ENCODE results near the gene SH3PXD2B. TPM values are rescaled to one million over a fixed set of nuclear protein-coding genes. Genes with fewer than 3 reads are reported as not detected.

The SH3PXD2B gene
- 0.95 TPM for polyA plus RNA-seq (2012; ENCODE audit: missing spikeins)

GRCh38 chr5:172454358-172455086, at the start of gene SH3PXD2B:
Gene SH3PXD2B, minus strand, starts transcription at chr5:172454525. Its CDS starts 173 bp downstream, at chr5:172454352.
- no peak for FAIRE-seq
- TF ChIP-seq TAF1 (IDR thresholded peaks at IDR 0.05; ENCODE audit: borderline replicate concordance, low read depth, low read length), result no peak
- TF ChIP-seq POLR2AphosphoS5 (IDR thresholded peaks at IDR 0.05; ENCODE audit: low read depth, low read length), result no peak
- TF ChIP-seq POLR2A (IDR thresholded peaks at IDR 0.05; ENCODE audit: low read depth, low read length), result no peak
- DNase-seq (ENCODE audit: insufficient read length), result no peak

DNA sequence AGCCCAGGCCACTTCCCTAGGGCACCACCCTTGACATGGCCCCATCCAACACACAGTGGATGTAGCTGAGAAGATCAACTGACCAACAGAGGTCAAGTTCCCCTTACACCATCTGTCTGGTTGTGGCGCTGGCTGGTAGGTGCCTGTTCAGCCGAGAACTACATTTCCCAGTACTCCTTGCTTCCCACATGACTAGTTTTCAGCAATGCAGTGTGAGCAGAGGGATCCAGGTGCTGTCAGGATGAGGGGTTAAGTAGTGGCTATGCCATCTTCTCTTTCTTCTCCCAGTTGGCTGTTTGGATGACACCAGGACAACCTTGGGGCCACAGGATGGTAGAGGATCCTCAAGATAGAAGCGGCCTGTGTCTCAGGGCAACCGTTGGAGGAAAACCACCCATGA, 48.6 kb upstream of the SH3PXD2B start:
- no peak for TF ChIP-seq TAF1 (IDR thresholded peaks at IDR 0.05; ENCODE audit: borderline replicate concordance, low read depth, low read length)
- TF ChIP-seq POLR2A (IDR thresholded peaks at IDR 0.05; ENCODE audit: low read depth, low read length), result no peak
- no peak for TF ChIP-seq POLR2AphosphoS5 (IDR thresholded peaks at IDR 0.05; ENCODE audit: low read depth, low read length)
- FAIRE-seq (no peak), DNase-seq (ENCODE audit: insufficient read length) (no peak)

DNA sequence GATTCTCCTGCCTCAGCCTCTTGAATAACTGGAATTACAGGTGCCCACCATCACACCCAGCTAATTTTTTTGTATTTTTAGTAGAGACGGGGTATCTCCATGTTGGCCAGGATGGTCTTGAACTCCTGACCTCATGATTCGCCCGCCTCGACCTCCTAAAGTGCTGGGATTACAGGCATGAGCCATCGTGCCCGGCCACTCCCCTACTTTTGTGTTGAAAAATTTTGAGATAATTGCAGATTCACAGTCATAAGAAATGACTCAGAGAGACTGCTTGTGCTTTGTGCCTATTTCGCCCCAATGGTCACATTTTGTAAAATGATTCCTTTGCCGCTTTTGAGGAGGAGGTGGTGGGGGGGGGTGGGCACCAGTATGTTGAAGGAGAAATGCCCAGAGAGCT, 48.1 kb upstream of the SH3PXD2B start:
- DNase-seq (ENCODE audit: insufficient read length) (no peak), FAIRE-seq (no peak)
- no peak for TF ChIP-seq POLR2AphosphoS5 (IDR thresholded peaks at IDR 0.05; ENCODE audit: low read depth, low read length)
- TF ChIP-seq POLR2A (IDR thresholded peaks at IDR 0.05; ENCODE audit: low read depth, low read length), result no peak
- no peak for TF ChIP-seq TAF1 (IDR thresholded peaks at IDR 0.05; ENCODE audit: borderline replicate concordance, low read depth, low read length)

DNA sequence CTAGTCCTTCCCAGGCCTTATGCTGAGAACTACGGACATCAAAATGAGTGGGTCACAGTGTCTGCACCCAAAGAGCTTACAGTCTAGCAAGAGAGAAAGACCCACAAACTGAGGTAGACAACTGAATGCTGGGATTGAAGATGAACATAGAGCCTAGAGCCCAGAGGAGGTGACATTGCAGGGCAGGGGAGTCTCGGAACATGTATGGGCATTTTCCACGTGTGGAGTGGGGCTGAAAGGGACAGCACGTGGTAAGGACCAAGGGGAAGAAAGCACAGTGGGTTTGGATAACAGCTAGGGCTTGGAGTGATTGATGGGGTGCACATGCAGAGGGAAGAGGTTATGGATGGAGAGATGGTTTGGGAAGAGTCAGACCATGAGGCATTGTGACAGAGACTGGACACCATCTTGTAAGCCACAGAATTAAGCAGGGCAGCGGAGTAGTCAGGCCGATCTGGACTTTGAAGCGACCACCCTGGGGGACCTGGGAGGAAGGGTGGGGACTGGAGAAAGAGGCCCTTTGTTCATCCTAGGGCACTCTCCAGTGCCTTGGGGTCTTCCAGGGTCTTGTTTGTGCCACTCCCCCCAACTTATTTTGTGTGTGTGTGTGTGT, 47.5 kb upstream of the SH3PXD2B start:
- DNase-seq (ENCODE audit: insufficient read length) (no peak), FAIRE-seq (no peak)
- TF ChIP-seq POLR2A (IDR thresholded peaks at IDR 0.05; ENCODE audit: low read depth, low read length), result no peak
- no peak for TF ChIP-seq POLR2AphosphoS5 (IDR thresholded peaks at IDR 0.05; ENCODE audit: low read depth, low read length)
- TF ChIP-seq TAF1 (IDR thresholded peaks at IDR 0.05; ENCODE audit: borderline replicate concordance, low read depth, low read length), result no peak

DNA sequence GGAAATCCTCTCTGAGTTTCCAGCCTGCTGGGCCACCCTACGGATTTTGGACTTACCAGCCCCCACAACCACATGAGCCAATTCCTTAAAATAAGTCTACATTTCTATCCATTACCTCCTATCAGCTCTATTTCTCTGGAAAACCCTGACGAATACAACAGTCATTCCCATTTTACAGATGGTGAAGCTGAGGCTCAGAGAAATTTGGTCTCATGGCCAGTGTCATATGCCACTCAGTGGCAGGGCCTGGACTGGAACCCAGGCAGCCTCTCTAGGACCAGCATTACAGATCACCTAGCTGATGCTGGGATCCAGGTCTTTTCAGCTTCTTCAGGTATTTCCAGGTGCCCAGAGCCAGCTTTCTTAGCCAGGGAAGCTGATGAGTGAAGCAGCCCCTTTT, 45.0 kb upstream of the SH3PXD2B start:
- DNase-seq (ENCODE audit: insufficient read length) (no peak), FAIRE-seq (no peak)
- TF ChIP-seq POLR2AphosphoS5 (IDR thresholded peaks at IDR 0.05; ENCODE audit: low read depth, low read length), result no peak
- no peak for TF ChIP-seq TAF1 (IDR thresholded peaks at IDR 0.05; ENCODE audit: borderline replicate concordance, low read depth, low read length)
- no peak for TF ChIP-seq POLR2A (IDR thresholded peaks at IDR 0.05; ENCODE audit: low read depth, low read length)

DNA sequence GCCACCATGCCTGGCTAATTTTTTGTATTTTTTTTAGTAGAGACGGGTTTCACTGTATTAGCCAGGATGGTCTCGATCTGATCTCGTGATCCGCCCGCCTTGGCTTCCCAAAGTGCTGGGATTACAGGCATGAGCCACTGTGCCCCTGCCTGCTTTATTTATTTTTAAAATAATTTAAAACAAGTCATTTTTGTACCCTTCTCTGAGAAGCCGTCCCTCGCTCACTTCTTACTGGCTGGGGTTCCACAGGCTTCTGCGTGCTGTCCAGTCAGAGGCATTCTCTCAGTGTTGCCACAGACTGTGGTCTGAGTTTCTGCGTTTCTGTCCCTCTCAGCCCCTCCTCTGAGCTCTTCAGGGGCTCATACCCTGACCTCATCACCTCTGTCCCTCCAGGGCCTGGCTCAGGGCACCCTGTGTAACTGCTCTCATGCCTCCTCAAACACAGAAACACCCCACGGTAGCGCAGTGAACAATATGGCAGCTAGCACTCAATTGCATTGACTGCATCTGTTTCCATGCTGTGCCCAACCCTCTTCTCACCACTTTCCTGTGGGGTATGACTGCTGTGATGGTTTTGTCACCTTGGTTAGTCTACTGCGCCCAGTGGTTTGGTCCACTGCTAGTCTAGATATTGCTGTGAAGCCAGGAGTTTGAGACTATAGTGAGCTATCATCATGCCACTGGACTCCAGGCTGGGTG, 44.3 kb upstream of the SH3PXD2B start:
- TF ChIP-seq POLR2A (IDR thresholded peaks at IDR 0.05; ENCODE audit: low read depth, low read length), result no peak
- no peak for TF ChIP-seq TAF1 (IDR thresholded peaks at IDR 0.05; ENCODE audit: borderline replicate concordance, low read depth, low read length)
- TF ChIP-seq POLR2AphosphoS5 (IDR thresholded peaks at IDR 0.05; ENCODE audit: low read depth, low read length), result no peak
- DNase-seq (ENCODE audit: insufficient read length) (no peak), FAIRE-seq (no peak)

GRCh38 chr5:172497591-172498255, 43.4 kb upstream of the SH3PXD2B start:
- FAIRE-seq (no peak), DNase-seq (ENCODE audit: insufficient read length) (no peak)
- TF ChIP-seq TAF1 (IDR thresholded peaks at IDR 0.05; ENCODE audit: borderline replicate concordance, low read depth, low read length) (no peak), POLR2A (IDR thresholded peaks at IDR 0.05; ENCODE audit: low read depth, low read length) (no peak), POLR2AphosphoS5 (IDR thresholded peaks at IDR 0.05; ENCODE audit: low read depth, low read length) (no peak)

DNA sequence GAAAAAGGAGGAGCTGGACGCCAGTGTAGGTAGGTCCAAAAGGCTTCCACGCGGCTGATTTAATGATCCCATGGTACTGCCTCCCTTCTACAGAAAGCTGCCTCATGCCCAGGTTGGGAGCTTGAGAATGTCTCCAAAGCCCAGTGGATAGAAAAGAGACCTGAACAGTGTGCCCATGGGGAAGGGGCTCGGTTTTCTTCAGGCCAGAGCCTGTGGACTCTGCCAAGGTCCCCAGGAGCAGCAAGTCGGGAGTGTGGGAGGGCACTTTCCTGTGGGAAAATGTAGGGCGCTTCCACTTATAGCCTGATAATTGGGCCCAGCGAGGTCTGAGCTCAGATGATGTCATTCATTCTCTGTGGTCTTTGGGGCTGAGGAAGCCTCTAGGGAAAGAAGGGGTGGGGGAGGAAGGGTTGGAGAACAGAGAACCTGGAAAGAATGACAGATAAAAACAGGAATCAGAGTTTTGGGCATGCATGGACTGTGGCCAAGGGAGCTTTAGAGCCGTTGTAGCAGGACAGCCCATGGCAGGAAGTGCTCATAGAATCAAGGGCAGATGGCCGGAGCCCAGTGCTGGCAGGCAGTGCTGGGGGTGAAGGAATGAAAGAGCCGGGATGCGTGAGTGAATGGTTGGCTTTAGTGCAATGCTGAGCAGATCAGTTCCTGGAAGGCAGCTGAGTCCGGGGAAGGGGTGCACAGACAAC, 42.5 kb upstream of the SH3PXD2B start:
- no peak for FAIRE-seq
- DNase-seq (ENCODE audit: insufficient read length), result no peak
- TF ChIP-seq TAF1 (IDR thresholded peaks at IDR 0.05; ENCODE audit: borderline replicate concordance, low read depth, low read length) (no peak), POLR2A (IDR thresholded peaks at IDR 0.05; ENCODE audit: low read depth, low read length) (no peak), POLR2AphosphoS5 (IDR thresholded peaks at IDR 0.05; ENCODE audit: low read depth, low read length) (no peak)

DNA sequence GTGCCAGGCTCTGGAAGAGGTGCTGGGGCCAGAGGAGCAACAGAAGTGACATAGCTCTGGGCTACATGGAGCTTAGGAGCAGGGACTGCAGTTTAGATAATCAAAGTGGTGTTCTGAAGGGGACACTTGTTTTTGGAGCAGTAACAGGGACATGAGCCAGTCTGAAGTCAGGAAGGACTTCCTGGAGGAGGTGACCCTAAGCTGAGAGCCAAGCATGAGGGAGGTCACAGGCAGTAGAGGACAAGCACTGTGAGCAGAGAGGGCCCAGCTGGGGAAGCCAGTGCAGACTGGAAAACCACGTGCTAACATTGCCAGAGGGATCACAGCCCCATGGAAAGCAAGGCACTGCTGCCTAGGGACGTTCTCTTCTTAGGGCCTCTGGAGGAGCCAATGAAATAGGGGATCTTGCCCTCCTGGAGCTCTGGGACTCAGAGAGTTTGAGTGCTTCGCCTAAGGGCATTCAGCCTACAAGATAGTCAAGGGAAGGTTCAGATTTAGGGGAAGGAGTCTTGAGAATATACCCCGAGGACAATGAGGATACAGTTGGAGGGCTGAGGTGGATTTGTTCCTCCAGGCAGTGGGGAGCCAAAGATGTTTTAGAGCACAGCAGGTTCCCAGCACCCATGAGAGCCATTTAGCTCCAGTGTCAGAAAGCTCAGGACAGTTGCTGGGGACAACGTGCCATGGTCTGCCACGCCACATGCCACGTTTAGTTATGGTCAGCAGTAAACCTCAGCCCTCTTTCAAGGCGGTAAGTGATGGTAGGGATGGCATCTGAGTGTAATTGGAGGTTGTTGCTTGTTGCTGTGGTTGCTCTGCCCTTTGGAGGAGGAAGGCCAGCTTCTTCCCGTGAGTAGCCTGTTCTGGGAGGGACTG, 40.5 kb upstream of the SH3PXD2B start:
- FAIRE-seq, result no peak
- no peak for DNase-seq (ENCODE audit: insufficient read length)
- TF ChIP-seq POLR2AphosphoS5 (IDR thresholded peaks at IDR 0.05; ENCODE audit: low read depth, low read length), result no peak
- TF ChIP-seq POLR2A (IDR thresholded peaks at IDR 0.05; ENCODE audit: low read depth, low read length), result no peak
- TF ChIP-seq TAF1 (IDR thresholded peaks at IDR 0.05; ENCODE audit: borderline replicate concordance, low read depth, low read length), result no peak

- no peak for FAIRE-seq
Measured at GRCh38 chr5:172493906-172494305, 39.6 kb upstream of the SH3PXD2B start.

More at GRCh38 chr5:172493906-172494305, 39.6 kb upstream of the SH3PXD2B start:
- TF ChIP-seq POLR2A (IDR thresholded peaks at IDR 0.05; ENCODE audit: low read depth, low read length) (no peak), TAF1 (IDR thresholded peaks at IDR 0.05; ENCODE audit: borderline replicate concordance, low read depth, low read length) (no peak), POLR2AphosphoS5 (IDR thresholded peaks at IDR 0.05; ENCODE audit: low read depth, low read length) (no peak)
- DNase-seq (ENCODE audit: insufficient read length), result no peak

All from GM12892 (cell line).